SK-N-DZ (cell line): ENCODE measurements around the gene KLHL3.

Experiments used
- DNase-seq: peaks from one replicate; pipeline ENCODE4 v3.0.0-alpha.2; 2015; ENCODE audit warnings: low spot score

KLHL3 gene

DNA sequence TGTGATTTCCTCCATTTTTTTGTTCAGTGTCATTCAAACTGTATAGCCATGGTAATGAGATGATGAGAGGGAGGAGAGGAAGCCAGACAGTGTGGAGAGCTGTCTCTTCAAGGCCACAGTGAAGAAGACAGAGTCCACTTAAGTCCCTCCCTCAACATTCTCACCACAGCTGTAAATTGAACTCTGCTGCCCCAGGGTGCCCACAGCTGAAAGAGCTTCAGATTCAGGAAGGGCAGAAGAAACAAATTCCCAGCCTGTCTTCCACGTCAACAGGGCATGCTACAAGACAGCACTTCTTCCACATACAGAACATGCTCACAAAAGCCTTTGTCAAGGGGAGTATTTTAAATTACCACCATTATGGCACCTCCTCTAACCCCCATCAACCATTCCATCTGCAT is 100.4 kb downstream of the KLHL3 start:
- DNase-seq: no peak

DNA sequence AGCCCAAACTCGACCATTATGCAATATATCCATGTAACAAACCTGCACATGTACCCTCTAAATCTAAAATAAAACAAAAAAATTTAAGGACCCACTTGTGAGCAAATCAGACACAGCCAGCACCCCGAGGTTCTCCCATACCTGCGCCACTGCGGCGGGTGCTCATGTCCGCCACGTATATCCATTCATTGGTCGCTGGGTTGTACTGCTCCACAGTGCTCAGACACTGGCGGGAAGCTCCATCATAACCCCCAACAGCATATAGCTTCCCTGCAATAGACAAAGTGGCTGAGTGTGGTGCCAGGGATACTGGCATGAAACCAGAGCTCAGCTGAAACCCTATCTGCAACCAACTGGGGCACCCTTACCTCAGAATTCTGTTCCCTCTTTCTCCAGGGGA is 102.0 kb downstream of the KLHL3 start:
- DNase-seq: no peak

- no peak for DNase-seq
Observed at GRCh38 chr5:137632716-137633115, 103.2 kb downstream of the KLHL3 start.

GRCh38 chr5:137631453-137631852 is 104.4 kb downstream of the KLHL3 start:
- no peak for DNase-seq

DNA sequence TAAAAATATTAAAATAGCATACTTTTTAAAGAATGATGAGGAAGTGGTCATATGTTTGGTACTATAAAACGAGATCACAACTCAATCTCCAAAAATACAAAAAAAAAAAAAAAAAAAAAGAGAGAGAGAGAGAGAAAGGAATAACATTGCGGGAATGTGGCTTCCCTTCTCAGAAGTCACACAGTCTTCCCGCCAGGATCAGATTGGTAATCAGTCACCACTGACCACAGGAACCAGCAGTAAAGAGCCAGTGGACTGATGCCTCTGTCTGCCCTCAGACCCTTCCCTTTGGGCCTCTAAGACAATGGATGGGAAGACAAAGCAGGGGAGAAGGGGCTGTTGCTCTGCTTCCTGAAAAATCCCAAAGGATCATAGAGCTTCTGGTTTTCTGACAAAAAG is 104.9 kb downstream of the KLHL3 start:
- DNase-seq: no peak

GRCh38 chr5:137630216-137630971 is 105.5 kb downstream of the KLHL3 start:
- DNase-seq: no peak

GRCh38 chr5:137629646-137630045 is 106.2 kb downstream of the KLHL3 start:
- peak; percentile 55 for DNase-seq

GRCh38 chr5:137627706-137628105 is 108.2 kb downstream of the KLHL3 start:
- no peak for DNase-seq

DNA sequence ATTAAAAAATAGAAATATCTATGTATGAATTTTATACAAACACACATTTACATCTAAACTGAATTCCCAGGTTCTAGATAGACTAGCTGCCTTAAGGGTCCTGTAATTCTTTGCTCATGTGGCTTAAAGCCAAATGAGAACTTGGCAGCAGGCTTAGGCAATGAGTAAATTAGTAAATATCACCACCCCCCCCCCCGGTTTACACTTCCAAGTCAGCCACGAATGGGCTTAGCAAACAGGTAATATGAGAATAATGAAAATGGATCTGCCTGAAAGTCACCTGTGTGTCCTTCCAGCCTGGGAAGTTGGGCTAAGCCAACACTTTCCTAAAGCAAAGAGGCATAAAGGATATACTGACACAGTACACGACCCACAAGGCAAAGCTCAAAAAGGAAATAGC is 108.6 kb downstream of the KLHL3 start:
- no peak for DNase-seq

GRCh38 chr5:137624786-137625349 is 111.0 kb downstream of the KLHL3 start:
- no peak for DNase-seq

DNA sequence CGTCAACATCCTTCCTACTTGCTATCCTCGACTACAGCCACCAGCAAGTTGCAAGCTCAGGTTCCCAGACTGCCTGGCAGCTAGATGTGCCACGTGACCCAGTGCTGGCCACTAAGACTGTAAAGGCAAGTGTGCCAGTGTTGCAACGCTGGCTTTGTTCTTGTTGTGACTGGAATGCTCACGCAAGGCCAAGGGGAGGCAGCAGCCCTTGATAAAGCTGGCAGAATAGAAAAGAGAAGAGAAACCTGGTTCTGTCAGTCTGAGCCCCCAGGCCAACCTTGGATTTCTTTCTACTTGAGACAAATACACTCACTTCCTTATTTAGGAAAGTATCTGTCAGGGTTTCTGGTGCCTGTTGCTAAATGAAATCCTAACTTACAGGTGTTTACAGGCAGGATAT is 113.0 kb downstream of the KLHL3 start:
- DNase-seq: no peak

- no peak for DNase-seq
Observed at GRCh38 chr5:137621861-137622823, 113.7 kb downstream of the KLHL3 start.

GRCh38 chr5:137621306-137621705 is 114.6 kb downstream of the KLHL3 start:
- DNase-seq: no peak

DNA sequence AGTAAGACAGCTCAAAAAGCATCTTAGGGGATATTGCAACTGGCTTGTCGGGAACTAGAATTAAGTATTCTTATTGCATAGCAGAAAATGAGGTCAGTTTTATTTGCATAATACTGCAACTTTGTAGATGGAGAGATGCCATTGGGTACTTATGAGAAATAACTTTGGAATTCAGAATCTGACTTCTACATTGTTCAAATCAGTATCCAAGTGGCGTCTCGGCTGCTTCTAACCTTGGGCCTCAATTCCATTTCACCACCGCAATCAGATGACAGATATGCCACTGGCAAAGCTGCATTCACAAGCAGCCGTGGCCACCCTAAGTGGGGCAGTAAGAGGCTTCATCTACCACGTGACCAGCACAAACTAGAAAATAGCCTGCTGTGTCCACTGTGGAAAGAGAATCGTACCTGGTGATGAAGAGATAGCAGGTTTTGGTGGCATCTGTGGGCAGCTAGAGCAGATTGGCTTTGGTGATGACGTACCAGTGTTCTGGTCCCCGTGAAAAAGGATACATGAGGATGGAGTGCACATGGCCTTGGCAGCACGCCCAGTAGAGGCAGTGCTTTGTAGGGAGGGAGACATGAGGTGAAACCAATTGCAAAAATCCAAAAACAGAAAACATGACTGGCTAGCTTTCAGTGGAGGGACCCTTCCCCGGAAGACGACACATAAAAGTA is 116.6 kb downstream of the KLHL3 start:
- peak; percentile 22 for DNase-seq

DNA sequence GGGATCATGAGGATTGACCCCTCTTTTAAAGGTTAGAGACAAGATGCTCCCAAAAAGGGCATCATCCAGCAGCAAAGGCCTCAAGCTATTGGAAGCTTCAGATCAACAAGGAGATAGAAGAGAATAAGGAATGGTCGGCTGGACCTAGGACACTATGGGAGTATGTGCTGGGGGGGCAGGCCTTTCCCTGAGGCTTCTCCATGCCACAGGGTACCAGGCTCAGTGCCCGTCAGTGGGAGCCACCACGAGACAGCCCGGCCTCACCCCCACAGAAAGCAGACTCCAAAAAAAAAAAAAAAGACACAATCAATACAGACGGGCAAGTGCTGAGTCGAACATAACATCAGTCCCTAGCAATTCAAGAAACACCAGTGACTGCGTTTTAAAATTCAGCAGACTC is 117.4 kb downstream of the KLHL3 start:
- DNase-seq: no peak

- DNase-seq: no peak
Observed at GRCh38 chr5:137617528-137618205, 118.2 kb downstream of the KLHL3 start.

- no peak for DNase-seq
Observed at GRCh38 chr5:137616046-137616445, 119.8 kb downstream of the KLHL3 start.

GRCh38 chr5:137615171-137615775 is 120.6 kb downstream of the KLHL3 start:
- DNase-seq: no peak

DNA sequence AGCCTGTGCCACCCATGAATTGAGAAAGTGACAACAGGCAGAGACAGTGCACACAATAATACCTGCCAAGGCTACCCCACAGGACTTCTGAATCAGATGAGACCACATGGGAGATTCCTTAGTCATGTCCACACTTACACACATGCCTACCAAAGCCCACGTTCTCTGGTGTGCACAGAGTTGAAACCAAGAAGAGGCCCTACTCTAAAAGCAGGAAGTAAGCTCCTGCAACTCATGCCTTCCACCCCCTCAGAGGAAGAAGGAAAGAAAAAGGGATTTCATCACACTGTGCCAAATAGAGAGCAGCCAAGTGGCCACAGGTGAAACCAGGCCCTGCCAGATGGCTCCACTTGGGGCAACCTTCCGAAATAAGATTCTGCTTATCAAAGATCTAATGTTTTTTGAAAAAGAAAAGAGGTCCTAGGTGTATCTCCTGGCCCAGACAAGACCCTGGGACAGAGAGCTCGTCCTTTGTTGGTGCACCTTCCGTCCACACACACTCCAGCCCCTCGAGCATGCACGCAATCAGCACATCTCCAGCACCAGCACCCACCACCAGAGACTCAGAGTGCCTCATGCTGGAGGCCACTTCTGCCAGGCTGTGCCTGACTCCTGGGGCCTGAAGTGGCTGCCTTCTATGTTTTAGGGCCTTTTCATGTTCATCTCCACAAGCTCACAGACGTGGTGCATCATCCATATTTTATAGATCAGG is 122.2 kb downstream of the KLHL3 start:
- no peak for DNase-seq

DNA sequence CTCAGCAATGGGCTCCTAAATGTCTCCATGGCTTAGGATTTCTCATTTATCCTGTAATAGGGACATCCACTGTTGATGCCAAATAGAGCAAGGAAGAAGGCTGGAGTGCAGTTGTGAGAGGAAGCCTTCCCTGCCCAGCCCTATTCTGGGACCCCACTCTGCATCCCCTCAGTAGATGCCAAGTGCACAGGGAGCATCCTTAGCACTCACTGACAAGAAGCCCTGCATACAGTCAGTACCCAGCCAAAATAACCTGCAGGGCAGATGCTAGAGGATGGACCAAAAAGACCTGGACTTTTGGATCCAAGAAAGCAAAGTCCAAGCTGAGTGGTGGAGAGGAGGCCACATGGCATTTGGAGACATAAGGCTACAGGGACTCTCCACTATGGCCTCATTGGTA is 123.3 kb downstream of the KLHL3 start:
- DNase-seq: no peak
